Immature natural killer cell (primary cell): ENCODE results near the gene CXCR5. TPM values are rescaled to one million over a fixed set of nuclear protein-coding genes. Genes with fewer than 3 reads are reported as not detected.
A peak's percentile ranks its signal among the peaks of the same experiment; 100 is the strongest.

Experiments
- DNase-seq, 3 donors: peaks; one replicate each; pipeline ENCODE4 v3.0.0; 2022; ENCODE audit warnings: mixed read lengths in 1 of 3
- H3K27ac Mint-ChIP-seq, 6 donors: one replicate each; pipeline ENCODE4 v1.8.0; 2020; ENCODE audit warnings: mixed read lengths in 6 of 6, mild to moderate bottlenecking in 5 of 6, inconsistent platforms in 4 of 6, moderate library complexity in 3 of 6
- H3K27me3 Mint-ChIP-seq, 3 donors: one replicate each; pipeline ENCODE4 v1.8.0; 2020 to 2021; ENCODE audit warnings: low read depth in 3 of 3, mild to moderate bottlenecking in 3 of 3, mixed read lengths in 3 of 3, moderate library complexity in 3 of 3, inconsistent platforms in 1 of 3
- H3K36me3 Mint-ChIP-seq, 3 donors: one replicate each; pipeline ENCODE4 v1.8.0; 2020; ENCODE audit warnings: mixed read lengths in 3 of 3, inconsistent platforms in 2 of 3, mild to moderate bottlenecking in 2 of 3
- H3K4me1 Mint-ChIP-seq, 2 donors: one replicate each; pipeline ENCODE4 v1.8.0; 2020; ENCODE audit warnings: inconsistent platforms in 2 of 2, mild to moderate bottlenecking in 2 of 2, mixed read lengths in 2 of 2, moderate library complexity in 1 of 2
- H3K4me3 Mint-ChIP-seq, 5 donors: one replicate each; pipeline ENCODE4 v1.8.0; 2020; ENCODE audit warnings: mild to moderate bottlenecking in 5 of 5, mixed read lengths in 5 of 5, inconsistent platforms in 3 of 5, moderate library complexity in 3 of 5
- H3K9me3 Mint-ChIP-seq, 6 donors: one replicate each; pipeline ENCODE4 v1.8.0; 2020; ENCODE audit warnings: mild to moderate bottlenecking in 6 of 6, mixed read lengths in 6 of 6, inconsistent platforms in 4 of 6, moderate library complexity in 3 of 6
- polyA plus RNA-seq, 3 donors: library from polyadenylated mRNA; unstranded; fragments of 300-500 nt; fragmentation: Illumina TruSeq; gene quantifications; one replicate each; pipeline ENCODE4 v1.2.3, GENCODE V29; 2021

Gene CXCR5
- polyA plus RNA-seq, 3 donors from 2014 or later, result 0.05 to 0.30 TPM; not detected in 1

- Mint-ChIP-seq H3K27ac (peak overlapping the region; percentile 19 to 65 (median 56)), H3K4me1 (peaks cover 38 to 39% of the 10 kb centered on the region in 2 donors), H3K36me3 (peaks cover 0 to 6% (median 0%) of the 10 kb centered on the region in 3 donors), H3K9me3 (peaks cover 0 to 2% (median 0%) of the 10 kb centered on the region in 6 donors), H3K4me3 (no peak overlapping the region), H3K27me3 (peaks cover 7 to 18% (median 15%) of the 10 kb centered on the region in 3 donors)
- no peak for DNase-seq
Observed at GRCh38 chr11:118896472-118896913, 12.8 kb downstream of the CXCR5 start.

- peaks cover 33% of the 10 kb centered on the region in 2 donors for H3K4me1 Mint-ChIP-seq
- no peak for DNase-seq
- H3K4me3 Mint-ChIP-seq, result no peak overlapping the region
- H3K27me3 Mint-ChIP-seq, result peaks cover 7 to 17% (median 13%) of the 10 kb centered on the region in 3 donors
- H3K36me3 Mint-ChIP-seq, result peaks cover 0 to 6% (median 0%) of the 10 kb centered on the region in 3 donors
- peaks cover 0 to 2% (median 0%) of the 10 kb centered on the region in 6 donors for H3K9me3 Mint-ChIP-seq
- H3K27ac Mint-ChIP-seq, result peak overlapping the region; percentile 49 to 71 (median 56)
Observed at GRCh38 chr11:118896921-118897591, 13.4 kb downstream of the CXCR5 start.

- Mint-ChIP-seq H3K4me1 (peaks cover 25% of the 10 kb centered on the region in 2 donors), H3K36me3 (peaks cover 0 to 6% (median 0%) of the 10 kb centered on the region in 3 donors), H3K27ac (peak overlapping the region; percentile 29 to 71 (median 54)), H3K9me3 (peaks cover 0 to 2% (median 0%) of the 10 kb centered on the region in 6 donors), H3K4me3 (no peak overlapping the region), H3K27me3 (peaks cover 7 to 17% (median 13%) of the 10 kb centered on the region in 3 donors)
- no peak for DNase-seq
Observed at GRCh38 chr11:118897721-118898310, 14.1 kb downstream of the CXCR5 start.

DNA sequence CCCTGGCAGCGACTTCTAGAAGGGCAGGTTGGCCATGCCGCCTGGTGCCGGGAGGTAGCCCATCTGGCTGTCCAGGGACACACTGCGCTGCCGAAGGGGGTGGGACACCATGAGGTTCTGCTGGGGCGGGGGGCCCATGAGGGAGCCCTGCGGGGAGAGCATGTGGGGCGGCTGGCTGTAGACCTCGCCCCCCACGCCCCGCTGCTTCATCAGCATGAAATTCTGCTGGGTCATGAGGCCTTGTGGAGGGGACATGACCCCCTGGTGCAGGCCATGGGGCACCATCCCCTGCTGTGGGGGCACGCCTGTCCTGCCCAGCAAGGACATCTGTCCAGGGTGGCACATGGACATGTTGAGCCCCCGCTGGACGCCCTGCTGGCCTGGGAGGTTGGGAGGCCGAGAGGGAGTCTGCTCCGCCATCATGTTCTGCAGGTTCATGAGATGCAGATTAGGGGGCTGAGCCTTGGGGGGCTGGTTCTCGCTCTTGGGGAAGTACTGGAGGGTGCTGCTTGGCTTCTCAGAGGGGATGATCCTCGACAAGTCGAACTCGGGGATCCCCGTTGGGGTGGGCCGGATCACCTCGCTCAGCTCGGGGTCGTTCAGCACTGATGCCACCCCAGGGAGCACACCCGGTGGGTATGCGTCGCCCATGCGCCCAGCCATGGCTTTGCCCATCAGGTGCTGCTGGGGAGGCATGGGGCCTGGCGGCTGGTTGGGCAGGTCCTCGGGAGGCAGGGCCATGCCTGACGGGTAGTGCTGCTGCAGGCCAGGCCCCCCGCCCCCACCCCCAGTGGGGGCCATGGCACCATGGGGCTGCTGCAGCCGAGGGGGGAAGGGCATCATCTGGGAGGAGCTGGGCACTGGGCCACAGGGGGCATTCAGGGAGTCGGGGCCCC lies 15.0 kb downstream of the CXCR5 start:
- peaks cover 7 to 14% (median 13%) of the 10 kb centered on the region in 3 donors for H3K27me3 Mint-ChIP-seq
- DNase-seq, result no peak
- peaks cover 0 to 2% (median 0%) of the 10 kb centered on the region in 6 donors for H3K9me3 Mint-ChIP-seq
- peaks cover 0 to 6% (median 0%) of the 10 kb centered on the region in 3 donors for H3K36me3 Mint-ChIP-seq
- H3K4me1 Mint-ChIP-seq, result peaks cover 17% of the 10 kb centered on the region in 2 donors
- H3K27ac Mint-ChIP-seq, result peak overlapping the region in 1 of 6 donors; percentile 28
- H3K4me3 Mint-ChIP-seq, result no peak overlapping the region

DNA sequence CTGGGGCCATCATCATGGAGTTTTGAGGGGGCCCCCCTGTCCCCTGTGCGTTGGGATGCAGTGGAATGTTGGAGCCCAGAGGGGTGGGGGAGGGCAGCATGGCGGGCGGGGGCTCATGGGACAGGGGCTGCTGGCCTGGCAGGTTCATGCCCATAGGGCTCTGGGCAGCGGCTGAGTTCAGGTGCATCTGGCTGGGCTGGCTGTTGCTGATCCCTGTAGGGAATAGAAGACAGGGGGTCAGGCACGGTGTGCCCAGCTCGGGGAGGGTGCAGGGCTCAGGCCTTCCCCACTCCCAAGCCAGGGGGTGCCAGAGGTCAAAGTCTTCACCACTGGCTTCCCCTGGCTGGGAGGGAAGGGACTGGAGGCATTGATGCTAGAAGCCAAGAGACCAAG lies 15.6 kb downstream of the CXCR5 start:
- Mint-ChIP-seq H3K27me3 (peaks cover 2 to 11% (median 11%) of the 10 kb centered on the region in 3 donors), H3K4me1 (peaks cover 10 to 11% of the 10 kb centered on the region in 2 donors), H3K4me3 (no peak overlapping the region), H3K9me3 (peaks cover 0 to 2% (median 0%) of the 10 kb centered on the region in 6 donors), H3K27ac (no peak overlapping the region), H3K36me3 (peaks cover 0 to 1% (median 0%) of the 10 kb centered on the region in 3 donors)
- DNase-seq, result no peak

GRCh38 chr11:118899706-118900360 lies 16.1 kb downstream of the CXCR5 start:
- Mint-ChIP-seq H3K4me1 (peaks cover 5 to 6% of the 10 kb centered on the region in 2 donors), H3K36me3 (no peaks in the 10 kb centered on the region), H3K9me3 (peaks cover 0 to 2% (median 0%) of the 10 kb centered on the region in 6 donors), H3K27me3 (peaks cover 0 to 11% (median 7%) of the 10 kb centered on the region in 3 donors), H3K4me3 (no peak overlapping the region), H3K27ac (peak overlapping the region in 3 of 6 donors; percentile 39 to 62 (median 58))
- no peak for DNase-seq

GRCh38 chr11:118900535-118901384 lies 17.1 kb downstream of the CXCR5 start:
- no peak for DNase-seq
- peaks cover 0 to 7% (median 7%) of the 10 kb centered on the region in 3 donors for H3K27me3 Mint-ChIP-seq
- H3K4me3 Mint-ChIP-seq, result no peak overlapping the region
- peak overlapping the region; percentile 45 to 80 (median 56) for H3K27ac Mint-ChIP-seq
- no peaks in the 10 kb centered on the region for H3K36me3 Mint-ChIP-seq
- peaks cover 0 to 2% (median 0%) of the 10 kb centered on the region in 6 donors for H3K9me3 Mint-ChIP-seq
- peaks cover 4% of the 10 kb centered on the region in 2 donors for H3K4me1 Mint-ChIP-seq

- no peak for DNase-seq
- peaks cover 0 to 3% (median 0%) of the 10 kb centered on the region in 6 donors for H3K9me3 Mint-ChIP-seq
- H3K36me3 Mint-ChIP-seq, result peaks cover 0 to 3% (median 2%) of the 10 kb centered on the region in 3 donors
- H3K27ac Mint-ChIP-seq, result peak overlapping the region in 3 of 6 donors; percentile 21 to 71 (median 55)
- peaks cover 2 to 8% of the 10 kb centered on the region in 2 donors for H3K4me1 Mint-ChIP-seq
- no peak overlapping the region for H3K4me3 Mint-ChIP-seq
- peaks cover 0 to 10% (median 5%) of the 10 kb centered on the region in 3 donors for H3K27me3 Mint-ChIP-seq
Observed at GRCh38 chr11:118901494-118902335, 18.0 kb downstream of the CXCR5 start.

DNA sequence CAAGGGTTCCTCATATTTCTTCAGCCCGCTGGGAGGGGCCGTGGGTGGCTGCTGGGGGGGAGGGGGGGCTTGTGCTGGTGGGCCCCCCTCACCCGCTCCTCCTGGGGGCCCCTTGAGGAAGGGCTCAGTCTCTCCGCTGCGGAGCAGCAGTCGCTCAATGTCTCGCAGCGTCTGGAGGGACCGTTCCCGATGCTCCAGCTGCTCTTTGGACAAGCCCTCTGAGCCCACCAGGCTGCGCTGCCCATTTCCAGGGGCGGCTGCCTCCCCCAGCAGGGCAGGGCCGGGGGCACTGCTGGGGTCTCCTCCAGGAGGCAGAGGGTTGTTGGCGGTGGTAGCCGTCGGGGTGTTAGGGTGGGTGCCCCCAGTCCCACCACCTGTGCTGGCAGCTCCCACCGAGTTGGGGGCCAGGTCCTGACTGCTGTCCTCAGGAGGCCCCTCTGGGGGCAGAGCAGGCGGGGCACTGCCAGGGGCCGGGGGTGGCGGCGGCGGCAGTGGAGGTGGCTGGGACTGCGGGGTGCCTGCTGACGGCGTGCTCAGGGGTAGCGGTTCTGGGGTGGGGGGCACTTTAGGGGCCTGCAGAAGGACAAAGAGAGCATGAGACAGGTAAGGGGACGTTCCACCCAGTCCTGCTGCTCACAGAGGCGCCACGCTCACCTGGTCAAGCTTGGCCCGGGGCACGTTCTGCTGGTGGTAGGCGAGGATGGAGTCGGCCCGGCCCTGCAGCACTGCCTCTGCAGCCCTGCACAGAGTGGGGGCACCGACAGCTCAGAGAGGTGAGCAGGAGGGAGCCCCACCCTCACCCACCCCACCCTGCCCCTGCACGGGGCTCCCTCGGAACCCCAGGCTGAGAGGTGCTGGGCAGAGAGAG lies 18.9 kb downstream of the CXCR5 start:
- peaks cover 3 to 11% (median 10%) of the 10 kb centered on the region in 3 donors for H3K36me3 Mint-ChIP-seq
- peaks cover 11 to 16% of the 10 kb centered on the region in 2 donors for H3K4me1 Mint-ChIP-seq
- peaks cover 0 to 3% (median 0%) of the 10 kb centered on the region in 6 donors for H3K9me3 Mint-ChIP-seq
- H3K4me3 Mint-ChIP-seq, result no peak overlapping the region
- H3K27ac Mint-ChIP-seq, result no peak overlapping the region
- DNase-seq, result no peak
- peaks cover 5 to 15% (median 8%) of the 10 kb centered on the region in 3 donors for H3K27me3 Mint-ChIP-seq

GRCh38 chr11:118903204-118904015 lies 19.7 kb downstream of the CXCR5 start:
- Mint-ChIP-seq H3K36me3 (peaks cover 3 to 15% (median 10%) of the 10 kb centered on the region in 3 donors), H3K27ac (peak overlapping the region in 1 of 6 donors; percentile 24), H3K27me3 (peaks cover 9 to 12% (median 9%) of the 10 kb centered on the region in 3 donors), H3K4me1 (peaks cover 19 to 23% of the 10 kb centered on the region in 2 donors), H3K4me3 (no peak overlapping the region), H3K9me3 (peaks cover 0 to 3% (median 0%) of the 10 kb centered on the region in 6 donors)
- no peak for DNase-seq
